WI38 (cell line): ENCODE results near the gene ACKR2.

Experiments used
- H3K4me3 ChIP-seq: 2 replicates; pipeline ENCODE4 v1.5.1; 2011; ENCODE audit warnings: low read depth, mild to moderate bottlenecking, control low read depth, low read length
- CTCF ChIP-seq: IDR thresholded peaks from 2 replicates; pipeline ENCODE4 v1.5.1; 2012; ENCODE audit warnings: low read depth, mild to moderate bottlenecking, control low read depth, low read length

Gene ACKR2

DNA sequence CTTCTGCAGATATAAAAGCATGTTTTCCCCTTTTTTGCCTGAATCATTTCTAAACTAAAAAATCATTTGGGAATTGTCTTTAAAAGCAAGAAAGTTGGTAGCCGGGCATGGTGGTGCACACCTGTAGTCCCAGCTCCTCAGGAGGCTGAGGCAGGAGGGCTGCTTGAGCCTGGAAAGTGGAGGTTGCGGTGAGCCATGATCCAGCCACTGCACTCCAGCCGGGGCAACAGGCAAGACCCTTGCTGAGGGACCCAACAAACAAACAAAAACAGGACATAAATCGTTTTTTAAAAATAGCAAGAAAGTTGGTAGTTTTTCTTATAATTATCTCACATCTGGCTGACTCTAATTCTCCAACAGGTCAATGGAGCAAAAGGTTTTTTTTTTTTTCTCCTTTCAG is 7.5 kb upstream of the ACKR2 start:
- H3K4me3 ChIP-seq: no peak overlapping the region
- TF ChIP-seq CTCF: no peak

DNA sequence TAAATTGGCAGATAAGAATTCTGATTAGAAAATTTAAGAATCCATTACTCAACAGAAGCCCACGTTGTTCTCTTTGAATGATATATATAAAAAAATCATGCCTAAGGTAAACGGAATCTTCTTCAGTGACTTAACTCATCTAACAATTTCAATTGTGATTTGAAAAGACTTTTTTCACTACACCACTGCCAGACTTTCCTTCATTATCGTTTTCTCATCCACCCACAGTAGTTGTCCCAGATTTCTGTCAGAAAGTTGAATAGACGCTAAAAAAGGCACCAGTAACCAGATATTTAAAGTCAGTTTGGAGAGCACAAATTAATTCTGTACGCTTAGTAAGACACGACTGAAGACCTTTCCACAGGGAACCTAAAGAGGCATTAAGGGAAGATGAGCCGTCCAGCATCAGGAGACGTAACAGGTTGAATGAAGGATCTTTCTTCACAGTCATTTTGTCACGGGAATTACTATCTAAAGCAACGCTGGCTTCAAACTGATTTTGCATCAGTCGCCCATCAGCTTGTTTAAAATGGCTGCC is 6.3 kb upstream of the ACKR2 start:
- TF ChIP-seq CTCF: no peak
- peak overlapping the region; percentile 85 for H3K4me3 ChIP-seq

DNA sequence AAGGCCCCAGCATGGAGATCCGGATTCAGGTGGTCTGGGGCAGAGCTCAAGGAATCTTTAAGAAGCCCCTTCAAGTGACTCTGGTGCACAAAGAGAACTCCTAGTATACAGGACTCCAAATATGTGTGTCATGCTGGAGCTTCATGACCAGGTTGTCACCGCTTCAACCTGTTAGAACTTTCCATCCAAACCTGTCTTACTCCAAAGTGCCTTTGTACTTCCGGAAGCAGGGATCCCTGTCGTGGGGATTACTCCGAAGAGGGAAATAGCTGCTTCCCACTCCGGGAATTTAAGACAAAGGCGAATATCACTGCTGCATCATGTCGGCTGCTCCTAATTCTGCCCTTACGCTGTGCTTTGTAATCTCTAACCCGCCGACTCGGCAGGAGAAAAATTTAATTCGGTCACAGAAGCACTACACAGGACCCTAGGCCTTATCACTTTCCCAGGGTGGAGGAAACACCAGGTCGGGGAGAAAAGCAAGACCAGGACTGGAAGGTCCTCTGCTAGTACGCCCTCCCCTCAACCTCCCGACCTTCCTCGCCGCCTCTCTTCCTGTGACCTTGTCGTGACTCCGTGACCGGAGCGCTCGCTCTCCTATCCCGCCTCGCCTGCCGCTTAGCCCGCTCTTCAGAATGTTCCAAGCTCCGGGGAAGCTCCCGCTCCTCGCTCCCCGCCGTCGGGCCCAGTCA is 5.7 kb upstream of the ACKR2 start:
- no peak for TF ChIP-seq CTCF
- peak overlapping the region; percentile 85 for H3K4me3 ChIP-seq

DNA sequence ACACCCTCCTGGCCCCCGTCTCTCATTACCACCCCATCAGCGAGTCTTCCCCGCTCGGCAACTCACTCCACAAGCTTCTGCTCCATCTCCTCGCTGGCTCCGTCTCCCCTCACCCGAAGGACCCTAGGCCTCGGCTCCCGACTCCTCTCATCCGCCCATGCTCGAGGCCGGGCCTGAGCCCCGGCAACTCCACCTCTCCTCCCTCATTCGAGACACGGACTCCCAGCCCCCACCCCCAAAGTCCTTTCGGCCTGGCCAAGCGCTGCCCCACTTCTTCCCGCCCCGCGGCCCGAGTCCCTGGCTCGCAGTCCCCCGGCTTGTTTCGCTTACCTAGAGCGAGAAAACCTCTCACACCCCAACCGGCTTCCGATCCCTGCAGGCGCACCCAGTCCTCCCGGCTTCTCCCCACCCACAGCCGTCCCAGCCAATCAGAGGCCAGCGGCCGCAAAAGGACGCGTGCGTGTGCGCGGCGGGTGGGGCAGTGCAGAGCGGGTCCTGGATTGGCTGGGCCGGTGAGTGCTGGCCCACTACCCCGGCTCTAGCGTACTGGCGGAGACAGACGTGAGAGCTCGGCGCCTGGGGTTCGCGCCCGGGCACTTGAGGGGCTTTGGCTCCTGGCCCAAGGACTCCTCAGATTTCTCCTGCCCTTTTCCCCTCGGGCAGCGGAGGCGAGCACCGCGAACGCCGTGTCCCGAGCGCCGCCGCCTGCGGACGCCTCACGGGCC is 5.0 kb upstream of the ACKR2 start, which contains the start of gene HIGD1A:
HIGD1A (minus strand) TSS at position 385 of the 725 bp plus-strand sequence. CDS start 10,237 bp downstream, outside the sequence.
- H3K4me3 ChIP-seq: peak within 1 kb of the TSS; percentile 85
- TF ChIP-seq CTCF: no peak

DNA sequence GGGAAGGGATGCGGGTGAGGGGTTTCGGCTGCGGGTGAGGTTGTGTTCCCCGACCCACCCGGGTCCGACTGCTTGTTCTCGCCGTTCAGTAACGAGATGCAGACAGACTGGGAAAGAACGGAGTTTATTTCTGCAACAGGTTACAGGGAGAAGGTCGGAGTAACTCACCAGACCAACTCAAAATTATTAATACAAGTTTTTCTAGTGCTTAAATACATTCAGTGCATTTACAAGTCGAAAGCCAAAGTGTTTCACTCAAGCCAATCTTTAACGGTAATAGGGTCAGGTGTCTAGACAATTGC is 4.5 kb upstream of the ACKR2 start:
- TF ChIP-seq CTCF: no peak
- peak overlapping the region; percentile 85 for H3K4me3 ChIP-seq

- 0 out of 2 replicates have a peak overlapping the region, but pooled peaks have one; percentile 85 for H3K4me3 ChIP-seq
- no peak for TF ChIP-seq CTCF
These were observed 4.0 kb upstream of the ACKR2 start for GRCh38 chr3:42805141-42805821.
